Umbilical cord (tissue), 2 donors: ENCODE data around the gene ARMH3. TPM values are rescaled to one million over a fixed set of nuclear protein-coding genes. Genes with fewer than 3 reads are reported as not detected.

Source experiments
- DNase-seq: peaks from one replicate; pipeline ENCODE4 v3.0.0-alpha.2; 2015; ENCODE audit warnings: low spot score
- total RNA-seq: library from RNA; depleted of rRNA; stranded (reverse); fragments of >200 nt; gene quantifications from one replicate; pipeline ENCODE4 v1.2.3, GENCODE V29; 2014; ENCODE audit warnings: low replicate concordance; ENCODE audit not compliant: insufficient read depth

ARMH3 gene
- total RNA-seq, 1 donor from 2014 or later, result 9.1 TPM

DNA sequence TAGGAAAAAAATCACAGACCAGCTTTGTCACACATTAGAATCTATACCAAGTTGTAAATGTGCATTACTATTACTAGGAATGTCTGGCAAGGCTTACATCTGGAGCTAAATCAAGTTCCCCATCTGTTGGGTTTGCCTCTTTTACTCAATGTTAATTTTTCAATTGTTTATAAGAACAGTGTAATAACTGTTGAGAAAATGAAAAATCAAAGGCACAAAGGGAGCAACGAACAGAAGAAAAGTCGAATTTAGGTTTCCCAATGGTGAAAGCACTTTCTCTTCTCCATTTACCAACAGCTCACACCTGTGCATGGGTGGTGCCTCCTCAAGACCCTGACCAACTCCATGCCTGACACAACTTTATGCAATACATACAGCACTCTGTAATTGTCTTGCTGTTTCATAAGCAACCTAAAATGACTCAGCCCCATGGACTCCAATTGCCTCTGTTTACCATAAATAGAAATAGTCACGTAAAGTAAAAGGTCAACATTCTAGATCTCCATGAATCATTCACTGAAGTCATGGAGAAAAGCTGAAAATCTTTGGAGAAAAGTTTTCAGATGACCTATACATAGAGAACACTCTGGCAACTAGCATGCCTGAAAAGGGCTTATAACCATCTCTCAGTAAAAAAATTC, 116.8 kb downstream of the ARMH3 start:
- DNase-seq, result peak; percentile 57

DNA sequence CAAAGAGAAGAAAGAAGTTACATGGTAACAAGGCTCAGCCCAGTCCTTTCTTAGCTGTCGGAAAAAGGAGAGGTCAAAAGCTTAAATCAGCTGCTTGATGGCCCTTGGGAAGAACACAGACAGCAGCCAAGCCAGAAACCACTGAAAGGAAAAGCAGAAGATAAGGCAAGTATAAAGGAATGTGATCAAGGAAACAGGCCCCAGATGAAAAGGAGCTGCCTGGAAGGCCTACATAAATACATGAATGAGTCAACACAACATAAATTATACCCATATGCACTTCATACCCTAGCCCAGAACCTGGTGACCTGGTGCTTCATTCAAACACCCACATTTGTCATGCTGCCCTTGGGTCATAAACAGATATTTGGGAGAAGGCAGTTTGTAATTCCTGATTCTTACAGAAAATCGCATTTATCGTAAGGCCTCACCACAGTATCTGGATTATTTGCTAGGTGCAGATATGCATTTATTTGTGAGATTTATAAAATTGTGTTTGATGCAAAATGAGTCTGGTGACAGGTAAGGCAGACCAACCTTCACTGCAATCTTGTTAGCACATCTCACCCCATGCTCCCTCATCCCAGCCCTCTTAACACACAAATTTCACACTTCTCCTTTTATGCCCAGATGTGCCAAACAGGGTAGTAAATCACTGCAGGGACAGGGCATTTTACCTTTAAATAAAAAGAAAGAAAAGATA, 117.5 kb downstream of the ARMH3 start:
- DNase-seq, result peak; percentile 86

DNA sequence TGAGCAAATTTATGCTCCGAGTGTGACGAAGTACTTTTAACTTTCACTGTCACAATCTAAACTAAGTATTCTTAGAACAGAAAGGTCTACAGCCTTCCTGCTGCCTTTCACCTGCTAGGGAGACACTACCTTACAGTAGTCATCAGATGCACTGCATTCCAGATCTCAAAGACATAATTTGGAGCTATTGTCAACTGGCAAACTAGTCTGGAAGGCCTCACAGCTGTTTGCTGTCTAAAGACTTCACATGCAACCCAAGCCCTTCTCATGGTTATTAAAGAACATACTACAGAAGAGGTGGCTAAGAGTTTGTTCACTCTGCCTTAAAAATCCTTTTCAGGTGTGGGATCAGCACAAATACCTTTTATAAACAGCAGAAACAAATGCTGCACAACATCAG, 120.5 kb downstream of the ARMH3 start:
- DNase-seq, result no peak

DNA sequence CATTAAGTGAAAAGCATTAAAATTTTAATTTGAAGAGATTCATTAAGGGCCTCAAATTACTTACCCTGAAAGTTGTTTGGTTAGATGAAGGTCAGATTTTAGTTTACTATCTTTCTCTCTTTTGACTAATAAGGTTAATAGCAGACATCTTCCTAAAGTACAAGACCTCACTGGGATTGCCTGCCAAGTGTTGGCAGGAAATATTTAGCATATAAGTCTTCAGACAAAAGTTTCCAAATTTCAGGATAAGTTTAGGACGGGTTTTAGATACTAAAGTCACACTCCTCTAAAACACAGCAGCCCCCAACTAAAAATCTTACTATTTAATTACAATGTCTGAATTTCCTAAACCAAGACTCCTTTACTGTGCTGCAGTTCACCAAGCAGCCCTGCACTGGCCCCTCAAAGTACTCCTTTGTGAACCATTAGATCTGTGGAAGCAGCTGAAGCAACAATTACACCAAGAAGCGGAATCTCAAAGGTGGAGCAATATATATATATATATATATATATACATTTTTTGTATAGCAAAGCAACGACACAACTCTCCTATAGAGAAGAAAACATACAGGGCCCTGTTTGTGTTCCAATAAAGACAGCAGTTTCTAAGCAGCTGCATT, 121.2 kb downstream of the ARMH3 start:
- DNase-seq, result no peak

DNA sequence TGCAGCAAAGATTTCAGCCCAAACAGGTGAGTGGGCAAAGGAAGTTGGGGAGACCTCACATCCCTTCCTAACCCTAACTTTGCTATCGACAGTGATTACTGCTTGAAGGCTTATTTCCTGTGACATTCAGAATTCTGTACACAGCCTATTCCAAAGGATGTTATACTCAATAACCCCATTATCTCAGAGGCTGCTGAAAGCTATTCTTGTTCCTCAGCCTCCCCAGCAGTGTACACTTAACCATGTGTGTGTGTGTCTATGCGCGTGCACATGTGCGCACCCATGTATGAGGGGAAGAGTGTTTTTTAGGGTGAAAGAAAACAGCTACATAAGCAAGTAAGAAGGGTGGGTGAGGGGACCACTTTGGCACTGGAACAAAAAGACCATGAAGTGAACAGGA, 122.0 kb downstream of the ARMH3 start:
- DNase-seq, result no peak

DNA sequence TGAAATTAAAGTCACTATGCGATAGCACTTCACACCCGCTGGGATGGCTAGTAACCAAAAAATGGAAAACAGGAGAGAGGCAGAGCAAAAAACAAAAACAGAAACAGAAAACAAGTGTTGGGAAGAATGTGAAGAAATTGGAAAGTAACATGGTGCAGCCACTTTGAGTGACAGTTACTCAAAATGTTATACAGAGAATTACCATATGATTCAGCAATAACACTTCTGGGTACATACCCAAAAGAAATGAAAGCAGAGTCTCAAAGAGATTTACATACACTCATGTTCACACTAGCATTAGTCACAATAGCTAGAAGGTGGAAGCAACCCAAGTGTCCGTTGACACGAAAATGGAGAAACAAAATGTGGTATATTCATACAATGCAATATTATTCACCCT, 123.8 kb downstream of the ARMH3 start:
- no peak for DNase-seq

DNA sequence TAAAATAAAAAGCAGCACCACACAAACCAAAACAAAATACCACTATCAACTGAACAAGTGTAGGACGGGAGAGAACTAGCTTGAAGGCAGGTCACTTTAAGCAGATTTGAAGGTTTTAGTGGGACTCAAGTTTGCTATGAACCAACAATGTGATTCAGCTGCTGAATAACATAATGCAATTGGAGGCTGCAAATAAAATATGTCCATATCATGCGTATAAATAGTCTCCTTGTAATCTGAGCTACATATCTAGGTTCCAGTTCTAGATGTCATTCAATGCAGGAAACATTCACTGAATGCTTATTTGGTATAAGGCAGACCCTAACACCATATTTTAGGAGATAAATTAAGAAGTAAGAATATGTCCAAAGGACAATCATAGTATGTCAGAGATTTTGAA, 130.9 kb downstream of the ARMH3 start:
- no peak for DNase-seq

DNA sequence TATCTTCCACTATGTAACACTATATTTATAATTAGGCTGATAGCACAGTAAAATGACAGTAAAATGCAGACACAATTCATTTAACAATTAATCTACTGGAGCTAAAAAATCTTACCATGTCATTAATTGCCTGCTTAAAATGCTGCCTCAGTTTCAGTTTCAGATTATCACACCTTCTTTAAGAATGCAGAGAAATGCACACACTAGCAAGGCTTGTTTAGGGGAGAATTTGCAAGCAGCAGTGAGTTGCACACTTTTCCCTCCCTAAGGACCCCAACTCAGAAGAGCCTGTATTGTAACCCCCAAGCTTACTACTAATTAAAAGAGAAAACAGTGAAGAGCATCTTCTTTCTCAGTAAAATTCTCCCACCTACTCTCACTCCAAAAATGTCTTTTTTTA, 132.7 kb downstream of the ARMH3 start:
- DNase-seq, result no peak

DNA sequence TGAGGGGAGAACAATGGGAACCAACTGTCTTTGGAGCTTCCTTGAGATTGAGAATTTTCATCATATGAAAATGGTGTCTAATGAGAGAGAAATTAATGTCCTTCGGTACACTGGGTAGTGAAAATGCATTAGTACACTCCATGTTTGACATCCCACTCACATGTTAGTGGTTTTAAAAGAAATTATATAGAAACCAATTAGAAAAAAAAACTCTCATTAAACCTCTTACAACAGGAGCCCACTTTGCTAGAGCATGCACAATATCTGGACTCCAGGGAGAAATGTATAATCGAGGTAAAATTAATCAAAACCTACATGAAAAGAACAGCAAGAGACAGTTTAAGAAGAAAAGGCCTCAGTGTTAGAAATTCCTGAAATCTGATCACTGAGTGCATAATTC, 133.1 kb downstream of the ARMH3 start:
- DNase-seq, result no peak

DNA sequence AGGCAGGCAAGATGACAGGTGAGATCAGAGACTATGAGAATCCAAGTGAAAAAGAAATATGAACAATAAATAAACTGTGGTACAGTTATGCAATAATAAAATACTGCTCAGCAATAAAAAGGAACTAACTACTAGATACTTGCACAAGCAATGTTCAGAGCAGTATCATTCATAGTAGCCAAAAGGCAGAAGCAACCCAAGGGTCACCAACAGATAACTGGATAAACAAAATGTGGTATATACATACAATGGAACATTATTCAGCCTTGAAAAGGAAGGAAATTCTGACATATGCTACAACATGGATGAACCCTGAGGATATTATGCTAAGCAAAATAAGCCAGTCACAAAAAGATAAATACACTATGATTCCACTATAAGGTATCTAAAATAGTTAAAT, 135.4 kb downstream of the ARMH3 start:
- no peak for DNase-seq

DNA sequence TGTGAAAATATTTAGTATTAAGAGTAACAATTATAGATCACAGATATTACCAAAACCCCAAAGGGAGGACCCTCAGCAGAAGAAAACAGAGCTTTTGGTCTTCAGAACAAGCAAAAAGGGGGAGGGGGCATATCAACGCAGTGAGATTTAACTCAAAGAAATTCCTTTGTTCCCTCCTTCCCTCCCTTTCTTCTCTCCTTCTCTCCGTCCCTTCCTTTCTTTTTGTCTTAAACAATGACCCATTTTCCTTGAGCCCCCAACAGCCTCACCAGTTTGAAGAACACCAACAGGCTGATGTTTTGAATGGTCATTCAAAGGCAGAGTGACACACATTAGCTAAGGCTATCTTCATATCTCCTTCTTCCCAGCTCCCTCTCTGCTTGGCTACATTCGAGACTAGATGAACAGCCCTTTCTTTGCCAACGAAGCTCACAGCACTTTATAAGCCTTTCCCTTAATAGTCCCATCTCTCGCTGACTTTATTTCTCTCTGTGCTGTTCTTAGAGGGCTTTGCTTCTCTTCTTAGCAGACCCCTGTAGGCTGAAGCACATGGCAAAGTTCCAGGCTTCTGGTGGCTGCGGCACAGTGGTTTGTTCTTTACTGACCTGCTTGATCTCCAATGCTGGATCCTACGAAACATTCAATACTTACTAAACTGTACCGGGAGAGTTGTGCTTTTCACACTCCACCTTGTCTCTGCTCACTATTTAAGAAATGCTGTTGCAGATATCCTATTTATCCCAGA, 136.8 kb downstream of the ARMH3 start:
- no peak for DNase-seq

DNA sequence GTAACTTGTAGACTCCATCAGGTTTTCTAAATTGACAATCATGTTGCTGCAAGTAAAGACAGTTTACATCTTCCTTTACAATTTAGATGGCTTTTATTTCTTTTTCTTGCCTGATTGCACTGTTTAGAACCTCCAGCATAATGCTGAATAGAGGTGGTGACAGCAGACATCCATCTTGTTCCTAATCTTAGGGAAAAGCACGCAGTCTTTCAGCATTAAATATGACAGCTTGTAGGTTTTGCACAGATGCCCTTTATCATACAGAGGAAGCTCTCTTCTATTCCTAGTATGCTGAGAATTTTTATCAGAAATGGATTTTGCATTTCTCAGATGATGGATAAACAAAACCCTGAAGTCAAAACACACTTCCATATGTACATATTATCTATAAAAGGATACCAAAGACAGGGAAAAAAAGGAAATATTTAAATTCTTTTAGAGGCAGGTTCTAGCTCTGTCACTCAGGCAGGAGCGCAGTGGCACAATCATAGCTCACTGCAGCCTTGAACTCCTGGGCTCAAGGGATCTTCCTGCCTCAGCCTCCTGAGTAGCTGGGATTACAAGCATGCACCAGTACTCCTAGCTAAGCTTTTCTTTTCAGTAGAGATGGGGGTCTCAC, 143.3 kb downstream of the ARMH3 start:
- DNase-seq, result no peak

DNA sequence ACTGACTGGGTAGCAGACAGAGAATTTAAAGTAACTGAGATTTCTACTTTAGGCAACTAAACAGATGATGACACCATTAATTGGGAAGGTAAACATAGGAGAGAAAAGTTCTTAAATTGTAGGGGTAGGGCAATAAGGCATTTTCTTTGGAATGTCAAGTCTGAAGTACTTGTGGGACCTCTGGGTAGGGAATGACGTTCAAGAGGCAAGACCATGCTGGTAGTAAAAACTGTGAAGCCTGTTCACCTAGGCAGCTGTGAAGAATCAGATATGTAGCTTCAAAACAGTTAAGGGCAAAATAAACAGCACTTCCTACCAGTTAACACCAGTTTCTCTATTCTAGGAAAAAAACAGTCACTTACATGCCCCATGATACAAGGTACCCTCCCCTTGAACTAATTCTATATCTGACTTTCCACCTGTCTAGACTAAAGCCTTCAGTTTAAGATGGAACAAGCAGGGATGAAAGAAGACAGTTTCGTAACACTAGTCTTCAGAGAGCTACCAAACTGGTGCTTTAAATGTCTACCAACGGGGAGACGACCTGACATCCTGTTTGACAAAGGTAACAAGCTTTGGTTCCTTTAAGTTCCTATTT, 149.3 kb downstream of the ARMH3 start:
- DNase-seq, result no peak

DNA sequence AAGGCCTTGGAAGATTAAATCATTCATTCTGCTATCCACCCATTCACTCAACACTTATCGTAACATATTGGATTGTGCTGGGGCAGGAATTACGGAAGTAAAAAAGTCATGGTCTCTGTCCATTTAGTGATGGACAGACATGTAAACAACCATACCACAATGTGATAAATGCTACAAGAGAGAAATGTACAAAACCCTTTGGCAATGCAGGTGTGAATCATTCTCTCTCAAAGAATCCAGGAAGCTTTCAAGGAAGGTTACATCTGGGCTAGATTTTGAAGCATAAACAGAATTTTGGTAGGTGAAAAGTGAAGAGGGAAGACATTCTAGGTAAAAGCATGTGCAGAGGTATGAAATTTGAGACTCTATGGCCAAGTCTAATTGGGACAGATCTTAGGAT, 150.7 kb downstream of the ARMH3 start:
- no peak for DNase-seq

DNA sequence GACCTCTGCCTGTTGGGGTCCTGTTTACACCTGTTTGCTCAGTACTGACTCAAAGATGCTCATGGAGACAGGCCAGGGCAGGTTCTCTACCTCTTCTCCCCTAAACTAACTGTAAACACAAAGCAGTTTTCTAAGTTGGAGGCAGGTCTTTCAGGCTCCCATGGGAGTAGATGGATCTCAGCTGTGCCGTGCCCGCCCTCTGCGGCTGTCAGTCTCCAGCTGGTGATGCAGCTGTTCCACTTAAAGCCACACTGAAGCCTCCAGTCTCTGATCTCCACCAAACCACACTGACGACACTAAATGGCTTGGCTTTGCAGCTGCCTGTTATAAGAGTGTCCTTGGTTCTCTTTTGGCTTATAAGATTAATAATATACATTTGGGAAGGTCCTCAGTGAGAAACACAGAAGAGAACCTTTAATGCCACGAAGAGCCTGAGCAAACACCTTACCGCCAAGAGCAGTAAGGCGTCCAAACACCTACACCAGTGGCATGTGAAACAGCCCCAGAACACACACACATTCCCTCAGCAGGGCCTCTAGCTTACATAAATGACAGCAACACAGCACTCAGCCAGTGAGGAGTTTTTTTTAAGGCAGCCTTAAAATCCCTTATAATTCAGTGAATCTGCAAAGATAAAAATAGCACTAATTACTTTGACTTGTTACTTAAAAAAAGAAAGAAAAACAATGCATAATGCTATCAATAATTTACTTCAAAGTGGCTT, 152.0 kb downstream of the ARMH3 start:
- no peak for DNase-seq

DNA sequence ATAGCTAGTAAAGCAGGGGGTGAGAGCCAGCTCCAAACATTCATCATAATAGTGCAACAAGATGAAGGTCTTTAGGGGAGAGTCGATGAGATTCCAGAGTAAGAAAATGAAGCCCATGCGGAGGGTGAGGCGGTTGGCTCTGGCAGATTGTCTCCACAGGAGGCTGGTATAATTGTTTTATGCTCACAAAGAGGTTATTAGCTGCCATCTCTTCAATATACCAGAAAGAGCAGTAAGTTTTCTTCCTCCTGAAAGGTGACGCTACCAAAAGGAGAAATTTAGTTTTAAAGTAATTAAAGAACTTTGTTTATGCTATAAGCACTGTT, 153.2 kb downstream of the ARMH3 start:
- no peak for DNase-seq

DNA sequence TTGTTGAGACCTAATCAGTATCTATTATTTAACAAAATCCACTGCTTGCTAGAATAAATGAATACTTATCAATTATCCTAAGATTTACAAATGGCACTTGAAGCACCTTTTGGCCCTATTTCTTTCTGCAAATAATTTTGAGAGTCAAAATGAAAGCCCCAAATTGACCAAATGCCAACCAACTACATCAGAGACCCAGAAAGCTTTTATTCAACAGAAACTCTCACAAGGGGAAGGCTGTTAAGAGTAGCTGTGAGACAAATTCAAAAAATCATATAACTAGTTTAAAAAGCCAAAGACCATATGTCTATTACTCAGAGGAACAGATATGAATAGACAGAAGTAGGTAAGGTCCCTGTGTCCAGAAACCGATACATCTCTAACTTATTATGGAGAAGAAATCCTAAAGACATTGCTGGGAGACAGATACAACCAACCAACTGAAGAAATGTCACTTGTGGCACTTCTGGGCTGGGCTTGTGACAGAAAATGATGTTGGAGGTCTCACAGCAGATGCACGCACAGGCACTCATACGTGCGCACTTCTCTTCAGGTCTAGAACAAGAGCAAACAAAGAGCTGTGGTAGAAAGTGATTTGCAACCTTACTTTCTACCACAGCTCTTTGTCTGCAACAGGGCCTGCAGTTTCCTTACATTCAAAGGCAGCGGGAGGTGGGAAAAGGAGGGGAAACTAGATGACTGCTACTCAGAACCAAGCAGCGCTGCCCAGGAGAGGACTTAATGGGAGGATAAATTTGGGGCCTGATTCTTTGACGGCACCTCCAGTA, 153.7 kb downstream of the ARMH3 start:
- no peak for DNase-seq

DNA sequence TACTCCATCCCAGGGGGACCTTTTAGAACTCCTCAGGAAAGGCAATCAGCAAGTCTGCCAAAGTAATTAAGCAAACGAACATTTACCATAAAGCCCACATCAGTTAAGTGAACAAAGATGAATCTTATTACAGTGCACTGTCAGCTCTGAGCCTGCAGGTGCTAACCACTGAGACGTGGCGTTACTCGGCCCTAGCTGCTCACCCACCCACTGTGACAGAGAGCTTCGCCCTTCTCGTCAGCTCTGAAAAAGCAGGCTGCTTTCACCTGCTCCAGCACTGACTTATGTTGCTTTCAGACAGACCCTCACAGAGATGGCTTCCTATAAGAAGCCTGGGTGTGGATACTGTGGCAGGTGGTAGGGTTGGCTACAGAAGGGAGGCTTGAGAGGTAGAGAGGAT, 154.6 kb downstream of the ARMH3 start:
- no peak for DNase-seq

DNA sequence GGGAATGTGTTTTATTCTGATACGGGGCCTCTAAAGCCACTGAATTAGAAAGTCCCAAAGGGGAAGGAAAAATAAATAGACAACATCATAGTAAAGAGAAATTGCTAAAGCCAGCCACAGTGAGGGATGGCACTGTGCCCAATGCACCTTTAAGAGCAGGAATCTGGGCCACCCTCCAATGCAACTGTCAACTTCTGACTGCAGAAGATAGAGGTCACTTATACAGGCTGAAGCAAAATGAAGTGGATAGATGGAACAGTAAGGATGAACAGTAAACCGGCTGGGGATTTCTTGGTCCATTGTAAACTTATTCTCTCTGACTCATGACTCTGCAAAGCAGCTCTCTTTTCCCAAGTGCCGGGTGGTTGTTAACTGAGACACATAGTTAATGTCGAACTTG, 158.3 kb downstream of the ARMH3 start:
- no peak for DNase-seq

DNA sequence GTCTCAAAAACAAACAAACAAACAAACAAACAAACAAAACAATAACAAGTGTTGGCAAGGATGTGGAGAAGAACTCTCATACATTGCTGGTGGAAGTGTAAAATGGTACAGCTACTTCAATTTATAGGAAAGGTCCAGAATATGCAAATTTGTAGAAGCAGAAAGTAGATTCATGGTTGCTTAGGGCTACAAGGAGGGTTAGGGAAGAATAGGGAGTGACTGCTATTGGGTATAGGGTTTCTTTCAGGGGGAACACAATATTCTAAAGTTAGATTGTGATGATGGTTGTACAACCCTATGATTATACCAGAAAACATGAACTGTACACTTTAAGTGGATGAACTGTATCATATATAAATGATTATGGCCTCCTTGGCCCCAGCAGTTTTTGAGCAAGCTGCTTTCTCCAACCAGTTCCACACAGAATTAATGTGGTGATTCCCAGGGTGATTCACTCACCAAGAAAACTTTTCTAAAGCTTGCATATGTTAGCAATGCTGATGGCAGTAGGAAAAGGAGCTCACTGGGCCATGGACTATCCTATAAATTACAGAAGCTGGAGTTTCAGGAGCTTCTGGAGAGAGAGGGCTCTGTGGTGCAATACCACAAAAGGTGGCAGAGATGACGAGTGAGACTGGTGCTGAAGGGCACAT, 159.6 kb downstream of the ARMH3 start:
- no peak for DNase-seq
